ENCODE results near the gene TNFRSF8. TPM values are rescaled to one million over a fixed set of nuclear protein-coding genes. Genes with fewer than 3 reads are reported as not detected.

Gene TNFRSF8
- total RNA-seq, 4 donors from 2014 or later = 0.83 to 2.8 (median 2.3) TPM

- 90% methylated on average over 6 of the region's 6 CpGs for WGBS
- no peak for TF ChIP-seq EP300 (IDR thresholded peaks at IDR 0.05)
Observed at GRCh38 chr1:12046749-12047119, 16.4 kb upstream of the TNFRSF8 start.

GRCh38 chr1:12047120-12047876, 15.8 kb upstream of the TNFRSF8 start:
- Histone ChIP-seq H3K36me3 (no peaks in the 10 kb centered on the region), H3K27ac (replicated peaks in 1 of 4) (no peak overlapping the region), H3K9me3 (no peaks in the 10 kb centered on the region), H3K4me1 (peaks cover 6 to 12% (median 7%) of the 10 kb centered on the region in 4 donors), H3K4me3 (no peak overlapping the region), H3K27me3 (peaks cover 0 to 20% (median 0%) of the 10 kb centered on the region in 4 donors)
- intact Hi-C loops (cut with DNase I) = no loop called here
- WGBS = 71% methylated on average over 16 of the region's 18 CpGs
- DNase-seq (ENCODE audit: extremely low spot score) = no peak
- TF ChIP-seq CTCF (IDR thresholded peaks at IDR 0.05) (no peak), POLR2AphosphoS5 (IDR thresholded peaks at IDR 0.05) (no peak), POLR2A (IDR thresholded peaks at IDR 0.05; ENCODE audit: low read depth) (no peak), EP300 (IDR thresholded peaks at IDR 0.05) (no peak)

More at GRCh38 chr1:12046749-12047119, 16.4 kb upstream of the TNFRSF8 start:
- Histone ChIP-seq H3K27me3 (peaks cover 0 to 20% (median 0%) of the 10 kb centered on the region in 4 donors), H3K9me3 (no peaks in the 10 kb centered on the region), H3K36me3 (no peaks in the 10 kb centered on the region), H3K4me1 (peaks cover under 1 to 6% (median 2%) of the 10 kb centered on the region in 4 donors), H3K4me3 (no peak overlapping the region), H3K27ac (replicated peaks in 1 of 4) (no peak overlapping the region)
- intact Hi-C loops (cut with DNase I) = no loop called here
- no peak for DNase-seq (ENCODE audit: extremely low spot score)

- H3K36me3 ChIP-seq = no peaks in the 10 kb centered on the region
- peaks cover 8 to 23% (median 15%) of the 10 kb centered on the region in 4 donors for H3K4me1 ChIP-seq
- H3K9me3 ChIP-seq = no peaks in the 10 kb centered on the region
- intact Hi-C loops (cut with DNase I) = no loop called here
- peaks cover 0 to 20% (median 0%) of the 10 kb centered on the region in 4 donors for H3K27me3 ChIP-seq
- no peak overlapping the region for H3K27ac ChIP-seq (replicated peaks in 1 of 4)
- no peak overlapping the region for H3K4me3 ChIP-seq
- TF ChIP-seq POLR2AphosphoS5 (IDR thresholded peaks at IDR 0.05) = no peak
- TF ChIP-seq EP300 (IDR thresholded peaks at IDR 0.05) = no peak
- no peak for TF ChIP-seq POLR2A (IDR thresholded peaks at IDR 0.05; ENCODE audit: low read depth)
- TF ChIP-seq CTCF (IDR thresholded peaks at IDR 0.05) = no peak
- WGBS = 51% methylated on average over 2 of the region's 2 CpGs
- no peak for DNase-seq (ENCODE audit: extremely low spot score)
Observed at GRCh38 chr1:12048372-12048771, 14.7 kb upstream of the TNFRSF8 start.

- DNase-seq (ENCODE audit: extremely low spot score) = no peak
- H3K4me1 ChIP-seq = peaks cover 8 to 22% (median 16%) of the 10 kb centered on the region in 4 donors
- no peaks in the 10 kb centered on the region for H3K9me3 ChIP-seq
- no peak overlapping the region for H3K27ac ChIP-seq (replicated peaks in 1 of 4)
- no peak for TF ChIP-seq POLR2A (IDR thresholded peaks at IDR 0.05; ENCODE audit: low read depth)
- 83% methylated on average over 4 of the region's 4 CpGs for WGBS
- H3K4me3 ChIP-seq = no peak overlapping the region
- peaks cover 0 to 20% (median 0%) of the 10 kb centered on the region in 4 donors for H3K27me3 ChIP-seq
- no peaks in the 10 kb centered on the region for H3K36me3 ChIP-seq
- intact Hi-C loops (cut with DNase I) = no loop called here
Observed at GRCh38 chr1:12049616-12050015, 13.5 kb upstream of the TNFRSF8 start.

- no peaks in the 10 kb centered on the region for H3K36me3 ChIP-seq
- TF ChIP-seq CTCF (IDR thresholded peaks at IDR 0.05) = no peak
- peaks cover 0 to 20% (median 0%) of the 10 kb centered on the region in 4 donors for H3K27me3 ChIP-seq
- H3K4me1 ChIP-seq = peaks cover 8 to 20% (median 16%) of the 10 kb centered on the region in 4 donors
- intact Hi-C loops (cut with DNase I) = no loop called here
- H3K27ac ChIP-seq (replicated peaks in 1 of 4) = no peak overlapping the region
- WGBS = no CpG with 5 or more reads among the region's 1 CpG
- H3K9me3 ChIP-seq = no peaks in the 10 kb centered on the region
- DNase-seq (ENCODE audit: extremely low spot score) = no peak
- H3K4me3 ChIP-seq = no peak overlapping the region
Observed at GRCh38 chr1:12051361-12051760, 11.7 kb upstream of the TNFRSF8 start.

Data from esophagus muscularis mucosa (tissue), 4 donors.